CD1c-positive myeloid dendritic cell (primary cell): ENCODE data around the gene NME3.
A peak's percentile ranks its signal among the peaks of the same experiment; 100 is the strongest.
"Not testable (repeated sequence)": the region's sequence is repeated elsewhere in the genome, so short reads cannot be mapped to it uniquely, and the experiment has no call there.

Experiments
- DNase-seq: peaks from one replicate; pipeline ENCODE4 v3.0.0-alpha.2; 2016; ENCODE audit errors: extremely low spot score

Gene NME3

DNA sequence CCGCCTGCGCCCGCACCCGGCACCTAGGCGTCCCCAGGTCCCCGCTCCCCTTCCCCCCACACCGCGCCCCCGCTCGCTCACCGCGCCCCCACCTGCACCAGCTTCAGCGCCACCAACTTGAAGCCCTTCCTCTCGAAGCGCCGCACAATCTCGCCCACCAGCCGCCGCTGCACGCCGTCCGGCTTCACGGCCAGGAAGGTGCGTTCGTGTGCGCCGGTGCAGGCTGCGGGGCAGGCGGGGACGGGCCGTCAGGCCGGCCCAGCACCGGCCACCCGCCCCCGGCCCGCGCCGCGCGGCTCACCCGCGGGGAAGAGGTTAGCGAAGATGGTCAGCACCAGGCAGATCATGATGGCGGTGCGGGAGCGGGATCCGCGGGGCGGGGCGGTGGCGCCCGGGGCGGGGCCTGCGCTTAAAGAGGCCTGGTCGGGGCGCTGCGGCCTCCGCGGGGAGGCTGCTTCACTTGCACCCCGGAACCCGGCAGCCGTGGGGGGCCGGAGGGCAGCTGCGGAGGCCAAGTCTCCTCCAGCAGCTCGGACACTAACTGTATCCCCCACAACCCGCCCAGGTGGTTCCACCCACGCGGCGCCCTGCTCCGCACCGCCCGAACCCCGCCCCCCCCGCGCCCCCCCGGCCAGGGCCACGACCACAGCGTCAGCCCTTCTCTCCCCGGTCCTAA, at the start of gene NME3:
TSS of gene NME3 (minus strand) at position 356 of the 676 bp plus-strand sequence. CDS start at position 347, 9 bp downstream.
- peak; percentile 73 for DNase-seq

GRCh38 chr16:1820946-1821290, 49.6 kb upstream of the NME3 start:
- no peak for DNase-seq

DNA sequence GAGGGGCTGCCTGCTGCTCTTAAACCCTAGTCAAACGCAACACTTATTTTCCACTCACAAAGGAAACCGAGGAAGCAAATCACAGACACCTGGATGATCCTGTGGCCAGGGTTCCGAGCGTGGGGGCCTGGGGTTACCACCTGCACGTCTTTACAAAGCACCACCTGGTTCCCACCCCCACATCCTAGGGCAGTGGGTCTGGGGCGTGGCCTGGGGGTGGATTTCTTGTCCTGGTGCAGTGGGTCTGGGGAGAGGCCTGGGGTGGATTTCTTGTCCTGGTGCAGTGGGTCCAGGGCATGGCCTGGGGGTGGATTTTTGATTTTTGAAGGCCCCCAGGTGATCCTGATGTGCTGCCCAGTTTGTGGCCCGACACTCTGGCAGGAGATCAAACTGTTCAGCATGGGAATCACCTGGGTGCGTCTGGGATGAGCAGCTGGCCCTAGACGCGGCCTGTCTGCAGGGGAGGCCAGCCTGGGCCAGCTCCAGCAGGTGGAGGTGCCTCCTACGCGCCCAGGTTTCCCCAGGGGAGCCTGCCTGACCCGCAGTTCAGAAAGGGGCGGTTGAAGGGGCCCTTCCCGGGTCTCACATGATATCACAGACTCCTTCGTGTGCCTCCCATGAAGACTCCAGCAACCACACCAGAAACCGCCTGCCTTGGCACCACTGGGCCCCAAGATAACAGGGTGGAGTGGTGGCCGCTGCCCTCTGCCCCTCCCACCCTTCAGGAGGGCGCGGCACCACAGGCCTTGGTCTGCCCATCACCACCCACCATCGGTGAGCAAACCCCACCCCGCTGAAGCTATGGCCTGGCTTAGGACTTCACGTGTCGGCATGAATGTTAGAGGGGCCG, 49.0 kb upstream of the NME3 start:
- no peak for DNase-seq

- no peak for DNase-seq
Measured at GRCh38 chr16:1819611-1820010, 48.3 kb upstream of the NME3 start.

GRCh38 chr16:1818873-1819525, 47.7 kb upstream of the NME3 start:
- DNase-seq, result no peak

GRCh38 chr16:1818204-1818872, 47.0 kb upstream of the NME3 start:
- no peak for DNase-seq

DNA sequence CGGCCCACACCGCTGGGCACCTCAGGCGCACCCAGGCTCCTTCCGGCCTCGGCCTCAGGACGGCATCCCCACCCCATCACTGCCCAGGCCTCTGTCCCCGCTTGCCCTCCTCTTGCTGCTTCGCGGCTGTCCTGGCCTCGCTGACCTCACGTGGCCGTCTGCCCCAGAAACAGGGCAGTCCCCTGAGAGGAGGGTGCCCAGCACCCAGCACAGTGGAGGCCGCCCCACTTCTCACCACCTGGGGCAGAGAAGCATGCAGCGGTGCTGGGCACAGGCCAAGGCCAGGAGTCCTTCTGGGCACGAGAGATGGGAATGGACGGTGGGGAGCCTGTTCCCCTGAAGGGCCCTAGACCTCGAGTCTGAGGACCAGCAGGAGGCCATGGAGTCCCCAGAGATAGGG, 46.4 kb upstream of the NME3 start:
- no peak for DNase-seq

- DNase-seq, result no peak
Measured at GRCh38 chr16:1817276-1817589, 45.9 kb upstream of the NME3 start.

GRCh38 chr16:1816396-1817275, 45.3 kb upstream of the NME3 start:
- no peak for DNase-seq

- no peak for DNase-seq
Measured at GRCh38 chr16:1815461-1815860, 44.1 kb upstream of the NME3 start.

DNA sequence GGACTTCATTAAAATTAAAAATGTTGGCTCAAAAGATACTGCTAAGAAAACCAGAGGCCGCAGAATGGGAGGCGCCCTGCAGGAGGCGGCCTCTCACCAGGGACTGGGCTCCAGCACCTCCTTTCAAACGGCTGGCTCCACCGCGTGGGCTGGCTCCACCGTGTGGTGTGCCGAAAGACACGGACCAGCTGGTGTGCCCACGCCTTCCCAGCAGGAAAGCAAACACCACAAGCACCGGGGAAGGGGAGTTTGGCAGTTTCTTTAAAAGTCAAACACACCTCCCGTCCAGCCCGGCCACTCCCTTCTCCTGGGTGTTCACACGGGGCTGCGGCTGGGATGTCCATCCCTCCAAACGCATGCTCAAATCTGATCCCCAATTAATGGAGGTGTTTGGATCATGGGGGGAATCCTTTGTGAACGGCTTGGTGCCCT, 41.4 kb upstream of the NME3 start:
- DNase-seq, result peak; percentile 70

DNA sequence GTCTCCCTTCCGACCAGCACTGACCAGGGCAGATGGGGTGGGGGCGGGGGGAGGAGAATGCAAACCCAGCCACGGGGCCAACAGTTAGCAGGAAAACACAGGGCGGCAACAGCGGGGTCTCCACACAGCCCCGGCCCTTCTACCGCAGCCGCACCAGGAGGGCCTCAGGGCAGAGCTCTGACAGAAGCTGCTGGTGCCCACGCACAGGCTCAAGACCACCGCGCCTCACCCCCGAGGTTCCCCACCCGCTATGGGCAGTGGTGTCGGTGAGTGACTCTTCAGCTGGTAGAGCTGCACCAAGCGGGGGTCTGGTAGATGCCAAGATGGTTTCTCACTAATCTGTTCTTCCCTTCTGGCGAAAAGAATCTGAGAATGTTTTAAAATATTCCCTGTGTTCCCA, 39.2 kb upstream of the NME3 start:
- DNase-seq, result no peak

- DNase-seq, result no peak
Measured at GRCh38 chr16:1810106-1810505, 38.8 kb upstream of the NME3 start.

DNA sequence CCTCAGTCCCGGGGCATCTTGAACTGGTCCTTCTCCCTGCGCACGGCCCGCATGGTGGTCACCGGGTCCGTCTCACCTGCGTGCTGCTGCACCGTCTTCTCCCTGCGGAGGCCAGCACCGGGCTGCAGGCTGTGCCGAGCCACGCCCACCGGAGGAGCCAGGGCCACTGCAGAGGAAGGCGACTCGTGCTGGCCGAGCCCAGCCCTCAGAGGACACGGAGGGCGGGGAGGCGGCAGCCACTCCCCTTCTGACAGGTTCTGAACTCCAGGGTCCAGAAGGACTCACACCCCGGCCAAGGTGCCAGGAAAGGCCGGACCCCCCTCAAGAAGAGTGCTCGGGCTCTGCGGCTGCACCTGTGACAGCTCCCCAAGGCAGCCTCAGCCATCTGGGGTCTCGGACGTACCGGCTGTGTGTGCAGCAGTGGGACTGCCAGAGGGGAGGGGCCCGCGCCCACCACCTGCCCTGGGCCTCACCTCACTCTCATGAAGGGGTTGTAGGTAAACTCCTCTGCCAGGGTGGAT, 38.0 kb upstream of the NME3 start:
- DNase-seq, result no peak

DNA sequence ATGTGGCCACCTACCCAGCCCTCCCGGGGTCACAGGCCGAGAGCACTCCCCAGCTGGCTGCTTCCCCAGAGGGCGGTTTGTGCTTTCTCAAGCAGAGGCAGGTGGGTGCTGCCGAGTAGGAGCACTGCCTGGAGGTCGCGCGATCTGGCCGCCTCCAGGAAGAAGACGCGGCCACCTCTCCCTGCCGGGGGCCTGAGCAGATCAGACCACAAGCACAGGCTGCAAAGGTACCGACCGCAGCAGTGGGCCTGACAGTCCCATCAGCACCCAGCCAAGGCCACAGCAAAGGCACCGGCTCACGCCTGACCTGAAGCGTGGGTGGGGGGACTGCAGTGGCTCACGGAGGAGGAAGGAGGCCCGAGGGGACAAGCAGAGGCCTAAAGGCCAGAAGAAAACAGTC, 37.3 kb upstream of the NME3 start:
- no peak for DNase-seq

GRCh38 chr16:1807626-1808025, 36.3 kb upstream of the NME3 start:
- DNase-seq, result no peak

DNA sequence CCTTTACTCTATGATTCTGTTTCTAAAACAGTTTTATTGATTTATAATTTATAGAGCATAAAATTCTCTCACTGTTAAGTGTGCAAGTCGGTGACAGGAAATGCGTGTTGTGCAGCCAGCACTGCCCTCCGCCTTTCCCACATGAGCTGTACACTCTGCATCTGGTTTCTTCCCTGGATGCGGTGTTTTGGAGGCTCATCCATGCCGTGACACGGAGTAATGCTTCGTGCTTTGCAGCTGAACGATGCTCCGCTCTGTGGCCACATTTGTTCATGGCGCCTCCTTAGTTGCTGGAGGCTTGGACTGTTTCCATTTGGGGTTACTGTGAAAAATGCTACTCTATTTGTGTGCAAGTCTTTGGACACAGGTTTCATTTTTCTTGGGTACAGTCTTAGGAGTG, 29.4 kb upstream of the NME3 start:
- no peak for DNase-seq

GRCh38 chr16:1799263-1799662, 27.9 kb upstream of the NME3 start:
- not testable (repeated sequence) for DNase-seq

- DNase-seq, result no peak
Measured at GRCh38 chr16:1794908-1795666, 23.7 kb upstream of the NME3 start.

DNA sequence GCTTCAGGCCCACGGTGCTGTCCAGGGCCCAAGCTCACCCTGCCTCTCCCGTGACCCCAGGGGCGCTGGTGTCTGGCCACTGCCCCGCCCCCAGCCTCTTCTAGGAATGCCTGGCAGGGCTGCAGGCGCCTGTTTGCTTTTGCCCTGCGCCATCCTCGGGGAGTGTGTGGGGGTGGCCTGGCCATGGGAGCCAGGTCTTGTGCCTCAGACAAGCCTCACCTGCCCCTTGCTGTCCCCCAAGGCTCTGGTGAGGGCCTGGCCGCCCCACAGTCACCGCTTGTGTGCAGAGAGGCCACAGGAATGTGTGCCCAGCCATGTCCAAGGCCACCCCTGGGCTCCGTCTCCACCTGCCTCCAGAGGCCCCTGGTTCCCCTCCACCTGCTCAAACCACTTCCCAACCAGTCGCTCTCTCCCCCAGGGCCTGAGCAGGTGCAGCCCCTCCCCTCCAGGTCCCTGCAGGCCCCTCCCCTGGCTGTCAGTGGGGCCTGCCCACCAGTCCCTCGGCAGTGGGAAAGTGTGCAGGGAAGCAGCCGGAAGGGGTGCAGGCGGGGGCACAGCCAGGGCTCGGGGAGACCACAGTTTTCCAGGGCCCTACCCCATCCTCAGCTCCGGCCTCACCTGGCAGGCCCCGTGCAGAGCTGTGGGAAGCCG, 23.0 kb upstream of the NME3 start:
- DNase-seq, result no peak
